Lower leg skin (tissue), 3 donors: Measurements from ENCODE around the gene MYOCOS.

Experiments
- CTCF ChIP-seq, 3 donors: fragments of 450-650 bp; IDR thresholded peaks; one replicate each; pipeline ENCODE4 v1.5.1; 2016; ENCODE audit warnings: antibody characterized with exemption in 3 of 3, mild to moderate bottlenecking in 3 of 3, moderate library complexity in 2 of 3
- POLR2A ChIP-seq, 2 donors: fragments of 450-650 bp; IDR thresholded peaks; one replicate each; pipeline ENCODE4 v1.6.1; 2016 to 2017; ENCODE audit warnings: antibody characterized with exemption in 2 of 2, mild to moderate bottlenecking in 1 of 2, moderate library complexity in 1 of 2

GRCh38 chr1:171582589-171582988 lies 39.5 kb upstream of the MYOCOS start:
- TF ChIP-seq CTCF (IDR thresholded peaks at IDR 0.05) (no peak), POLR2A (IDR thresholded peaks at IDR 0.05) (no peak)
